ENCODE data around the gene MSANTD2. TPM values are rescaled to one million over a fixed set of nuclear protein-coding genes. Genes with fewer than 3 reads are reported as not detected.

Gene MSANTD2
- total RNA-seq, 1 donor from 2014 or later, result 3.4 TPM

DNA sequence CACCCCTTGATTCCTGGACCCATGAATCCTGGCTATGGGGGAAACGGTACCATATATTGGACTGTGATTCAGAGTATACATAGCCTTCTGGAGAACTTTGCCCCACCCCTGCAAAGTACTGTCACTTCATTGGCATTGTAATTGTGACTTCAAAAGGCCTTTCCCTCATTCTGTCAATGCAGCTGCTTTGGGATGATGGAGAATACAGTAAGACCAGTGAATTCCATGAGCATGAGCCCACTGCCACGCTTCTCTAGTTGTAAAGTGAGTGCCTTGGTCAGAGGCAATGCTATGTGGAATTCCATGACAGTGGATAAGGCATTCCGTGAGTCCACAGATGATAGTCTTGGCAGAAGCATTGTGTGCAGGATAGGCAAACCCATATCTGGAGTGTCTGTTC is 25.7 kb upstream of the MSANTD2 start:
- intact Hi-C loops (cut with micrococcal nuclease), result no loop called here
- DNase-seq, result no peak
- no peak for ATAC-seq

DNA sequence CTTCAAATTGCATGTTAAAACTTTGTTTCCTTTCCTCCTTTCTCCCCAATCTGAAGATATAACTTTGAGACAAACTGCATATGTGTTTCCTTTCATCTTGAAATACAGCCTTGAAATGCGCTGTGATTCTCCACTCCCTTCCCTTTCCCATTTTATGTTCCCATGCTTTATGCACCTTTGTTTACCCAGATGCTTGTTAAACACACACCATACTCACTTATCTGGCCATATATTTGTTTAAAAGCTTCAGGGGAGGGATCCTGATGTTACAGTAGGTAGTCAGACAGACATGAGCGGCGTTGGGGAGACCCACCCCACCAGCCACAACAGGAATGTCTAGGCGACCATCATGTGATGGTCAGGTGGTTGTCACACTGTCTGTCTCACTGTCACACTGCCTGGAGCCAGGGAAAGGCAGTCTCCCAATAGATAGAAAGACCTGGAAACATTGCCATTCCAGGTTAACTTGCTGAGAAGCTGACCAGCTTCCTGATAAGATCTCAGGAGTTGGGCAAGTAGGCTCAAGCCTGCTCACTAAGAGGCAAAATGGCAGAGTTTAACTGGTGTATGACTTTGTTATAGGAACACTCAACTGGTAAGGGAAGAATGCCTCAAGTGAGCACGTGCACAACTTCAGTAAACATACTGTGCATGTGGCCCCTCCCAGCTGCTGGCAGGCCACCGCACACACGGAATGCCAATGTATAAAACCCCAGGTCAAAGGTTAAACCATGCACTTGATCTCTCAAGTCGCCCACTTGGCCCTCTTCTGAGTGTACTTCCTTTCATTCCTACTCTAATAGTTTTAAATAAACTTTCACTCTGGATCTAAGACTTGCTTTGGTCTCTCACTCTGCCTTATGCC is 23.5 kb upstream of the MSANTD2 start:
- DNase-seq, result no peak
- intact Hi-C loops (cut with micrococcal nuclease), result no loop called here
- no peak for ATAC-seq

DNA sequence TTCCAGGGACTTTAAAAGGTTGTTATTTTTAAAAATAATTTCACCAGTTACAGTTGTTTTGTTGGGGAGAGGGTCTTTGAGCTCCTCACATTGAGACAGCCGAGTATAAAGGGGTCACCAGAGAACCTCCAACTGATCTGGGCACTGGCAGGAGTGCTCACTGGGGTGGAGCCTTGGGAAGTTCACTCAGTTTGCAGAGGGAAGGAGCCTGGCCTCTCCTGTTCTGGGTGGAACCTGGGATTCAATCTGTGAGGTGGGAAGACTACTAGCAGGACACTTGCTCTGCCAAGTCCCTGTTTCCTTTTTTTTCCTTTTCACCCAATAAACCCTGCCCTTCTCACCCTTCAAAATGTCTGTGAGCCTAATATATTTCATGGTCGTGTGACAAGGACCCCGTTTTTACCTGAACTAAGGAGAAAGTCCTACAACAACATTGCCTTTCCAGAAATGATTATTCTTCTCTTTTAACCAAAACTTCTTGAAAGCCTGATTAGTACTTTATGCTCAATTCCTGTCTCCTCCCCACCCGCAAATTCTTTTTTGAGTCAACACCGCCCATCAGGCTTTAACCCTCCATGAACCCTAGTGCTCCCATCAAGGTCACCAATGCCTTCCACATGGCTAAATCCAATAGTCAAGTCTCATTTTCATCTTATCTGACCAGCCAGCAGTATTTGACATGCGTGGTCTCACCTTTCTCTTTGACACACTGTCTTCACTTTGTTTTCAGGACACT is 22.0 kb upstream of the MSANTD2 start:
- DNase-seq (no peak), ATAC-seq (no peak)
- intact Hi-C loops (cut with micrococcal nuclease), result no loop called here

DNA sequence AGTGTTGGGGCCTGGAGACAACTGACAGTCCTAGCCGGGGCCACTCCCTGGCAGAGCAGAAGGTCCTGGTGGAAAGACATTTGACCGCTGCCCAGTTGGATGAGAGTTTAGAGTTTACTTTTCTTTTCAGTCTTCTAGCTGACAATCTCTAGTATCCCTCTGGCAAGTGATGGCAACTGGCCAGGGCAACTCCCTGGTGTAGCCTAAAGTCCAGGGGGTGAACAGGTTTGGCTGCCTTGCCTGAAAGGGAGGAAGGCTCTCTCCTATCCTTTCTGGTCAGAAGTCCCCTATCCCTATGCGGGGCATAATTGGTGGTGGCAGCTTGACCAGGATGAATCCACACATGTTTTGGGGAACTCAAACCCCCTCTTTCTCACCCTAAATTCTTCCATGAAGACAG is 16.8 kb upstream of the MSANTD2 start:
- no peak for ATAC-seq
- intact Hi-C loops (cut with micrococcal nuclease), result no loop called here
- DNase-seq, result no peak

DNA sequence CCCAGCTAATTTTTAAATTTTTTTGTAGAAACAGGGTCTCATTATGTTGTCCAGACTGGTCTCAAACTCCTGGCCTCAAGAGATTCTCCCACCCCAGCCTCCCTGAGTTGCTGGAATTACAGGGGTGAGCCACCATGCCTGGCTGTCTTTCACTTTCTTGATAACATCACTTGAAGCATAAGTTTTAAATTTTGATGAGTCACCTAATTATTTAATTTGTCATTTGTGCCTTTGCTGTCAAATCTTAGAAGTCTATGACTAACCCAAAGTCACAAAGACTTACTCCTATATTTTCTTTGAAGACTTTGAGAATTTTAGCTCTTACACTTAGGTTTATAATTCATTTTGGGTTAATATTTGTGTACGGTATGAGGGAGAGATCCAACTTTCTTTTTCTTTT is 14.5 kb upstream of the MSANTD2 start:
- intact Hi-C loops (cut with micrococcal nuclease), result no loop called here
- DNase-seq, result no peak
- ATAC-seq, result no peak

DNA sequence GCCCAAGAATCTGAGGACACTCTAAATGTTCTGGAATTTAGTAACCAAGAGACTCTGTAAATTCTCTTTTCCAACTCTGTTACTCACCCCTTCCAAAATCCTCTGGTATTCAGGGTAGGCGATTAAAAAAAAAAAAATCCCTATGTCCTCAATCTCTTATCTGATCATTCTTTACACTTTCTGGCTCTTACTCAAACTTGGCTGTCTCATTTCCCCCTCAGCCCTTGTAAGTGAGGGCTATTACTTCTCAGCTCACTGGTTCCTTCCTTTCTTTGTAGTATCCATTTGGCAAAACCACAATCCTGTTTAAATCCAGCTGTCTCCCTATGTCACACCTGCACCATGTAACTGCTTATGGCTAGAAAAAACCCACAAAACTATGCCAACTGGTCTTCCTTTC is 12.7 kb upstream of the MSANTD2 start:
- DNase-seq, result no peak
- intact Hi-C loops (cut with micrococcal nuclease), result no loop called here
- ATAC-seq, result no peak

DNA sequence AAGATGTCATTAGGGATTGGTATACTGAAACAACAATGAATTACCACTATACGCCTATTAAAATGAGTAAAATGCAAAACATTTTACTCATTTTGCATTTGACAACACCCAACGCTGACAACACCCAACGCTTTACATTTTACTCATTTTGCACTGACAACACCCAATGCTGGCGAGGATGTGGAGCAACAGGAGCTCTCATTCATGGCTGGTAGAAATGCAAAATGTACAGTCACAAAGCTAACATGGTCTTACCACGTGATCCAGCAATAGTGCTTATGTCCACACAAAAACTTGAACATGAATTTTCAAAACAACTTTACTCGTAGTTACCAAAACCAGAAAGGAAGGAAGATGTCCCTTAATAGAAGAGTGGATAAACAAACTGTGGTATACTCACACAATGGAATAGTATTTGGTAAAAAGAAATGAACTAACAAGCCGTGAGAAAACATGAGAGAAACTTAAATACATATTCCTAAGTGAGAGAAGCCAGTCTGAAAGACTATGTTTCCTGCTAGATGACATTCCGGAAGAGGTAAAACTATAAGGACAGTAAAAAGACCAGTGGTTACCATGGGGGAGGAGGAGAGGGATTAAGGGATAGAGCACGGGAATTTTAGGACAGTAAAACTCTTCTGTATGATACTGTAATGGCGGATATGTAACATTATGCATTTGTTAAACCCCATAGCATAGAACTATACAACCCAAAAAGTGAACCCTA is 11.4 kb upstream of the MSANTD2 start:
- no peak for ATAC-seq
- no peak for DNase-seq
- intact Hi-C loops (cut with micrococcal nuclease), result no loop called here

DNA sequence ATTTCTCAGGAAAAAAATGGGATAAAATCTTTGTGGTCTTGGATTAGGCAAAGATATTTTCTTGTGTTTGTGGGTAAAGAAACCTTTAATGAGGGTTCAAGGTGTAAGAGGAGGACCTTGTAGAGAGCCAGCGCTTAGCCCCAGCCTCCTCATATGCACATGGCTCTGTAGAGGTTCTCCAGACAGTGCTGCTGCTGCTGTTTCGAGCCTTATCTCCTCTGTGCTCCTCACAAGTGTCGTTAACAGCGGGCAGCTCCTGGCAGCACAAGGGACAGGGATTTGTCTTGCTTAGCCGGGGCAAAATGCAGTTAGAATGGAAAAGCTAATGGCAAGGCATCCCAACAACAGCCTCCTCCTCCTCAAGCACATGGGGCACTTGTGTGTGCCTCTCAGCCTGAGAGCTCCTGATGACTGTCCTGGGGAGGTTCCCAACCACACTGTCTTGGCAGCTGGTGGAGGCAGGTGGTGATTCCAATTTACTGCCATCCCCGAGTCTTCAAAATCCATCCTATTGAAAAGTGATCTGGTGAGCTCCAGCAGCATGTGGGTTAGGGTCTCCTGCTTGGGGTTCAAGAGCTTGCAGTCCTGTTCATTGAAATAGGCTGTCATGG is 7.6 kb upstream of the MSANTD2 start:
- no peak for ATAC-seq
- intact Hi-C loops (cut with micrococcal nuclease), result no loop called here
- DNase-seq, result no peak

DNA sequence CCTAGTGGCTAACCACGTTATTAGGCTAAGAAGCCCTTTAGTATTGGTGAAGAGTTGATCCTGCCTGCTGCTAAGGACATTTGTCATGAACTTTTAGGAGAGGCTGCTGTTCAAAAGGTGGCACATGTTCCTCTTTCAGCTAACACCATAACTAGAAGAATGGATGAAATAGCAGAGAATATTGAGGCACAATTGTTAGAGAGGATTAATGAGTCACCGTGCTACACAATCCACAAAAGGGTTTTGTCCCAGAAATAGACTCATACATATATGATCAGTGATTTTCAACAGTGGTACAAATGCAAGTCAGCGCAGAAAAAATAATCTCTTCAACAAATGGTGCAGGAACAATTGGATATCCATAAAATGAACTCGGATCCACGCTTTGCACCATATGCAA is 7.0 kb upstream of the MSANTD2 start:
- no peak for DNase-seq
- ATAC-seq, result no peak
- intact Hi-C loops (cut with micrococcal nuclease), result no loop called here

DNA sequence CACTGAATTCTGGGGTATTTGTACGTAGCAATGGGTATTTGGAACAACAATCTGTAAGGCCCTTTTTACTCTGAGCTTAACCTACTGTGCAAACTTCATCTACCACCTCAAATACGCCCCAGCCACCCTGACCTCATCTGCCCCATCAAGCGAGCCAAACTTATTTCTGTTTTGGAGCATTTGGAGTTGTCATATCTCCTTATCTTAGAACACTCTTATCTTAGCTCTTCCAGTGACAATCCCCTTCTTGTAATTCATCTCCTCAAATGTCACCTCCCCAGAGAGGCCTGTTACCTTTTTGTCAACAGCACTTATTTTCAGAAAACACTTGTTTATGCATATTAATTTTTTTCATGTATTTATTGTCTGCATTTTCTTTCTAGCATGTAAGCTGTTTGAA is 4.7 kb upstream of the MSANTD2 start:
- DNase-seq (no peak), ATAC-seq (no peak)
- intact Hi-C loops (cut with micrococcal nuclease), result no loop called here

DNA sequence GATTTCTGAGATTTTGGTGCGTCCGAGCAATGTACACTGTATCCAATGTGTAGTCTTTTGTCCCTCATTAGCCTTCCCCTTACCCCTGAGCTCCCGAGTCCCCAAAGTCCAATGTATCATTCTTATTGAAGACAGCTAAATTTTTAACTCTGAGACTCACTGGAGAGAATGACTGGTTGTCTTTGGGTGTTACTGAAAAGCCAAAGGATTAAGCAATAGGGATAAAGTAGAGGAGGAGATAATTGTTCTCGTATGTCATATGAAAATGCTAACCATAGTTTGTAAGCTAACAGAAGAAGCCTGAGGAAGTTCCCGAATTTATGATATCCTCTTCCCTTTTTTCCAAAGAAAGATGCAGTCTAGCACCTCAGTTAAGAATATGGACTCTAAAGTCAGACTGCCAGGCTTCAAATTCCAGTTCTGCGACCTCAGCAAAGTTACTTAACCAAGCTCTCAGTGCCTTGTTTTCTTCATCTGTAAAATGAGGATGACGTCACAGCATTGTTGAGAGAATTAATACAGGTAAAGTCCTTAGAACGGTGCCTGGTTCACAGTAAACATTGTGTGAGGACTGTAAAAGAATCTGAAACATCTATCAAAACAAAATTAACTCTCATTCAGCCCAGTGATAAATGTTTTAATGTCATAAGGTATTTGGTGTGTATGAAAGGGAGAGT is 1.6 kb upstream of the MSANTD2 start:
- DNase-seq (no peak), ATAC-seq (no peak)
- intact Hi-C loops (cut with micrococcal nuclease), result no loop called here

DNA sequence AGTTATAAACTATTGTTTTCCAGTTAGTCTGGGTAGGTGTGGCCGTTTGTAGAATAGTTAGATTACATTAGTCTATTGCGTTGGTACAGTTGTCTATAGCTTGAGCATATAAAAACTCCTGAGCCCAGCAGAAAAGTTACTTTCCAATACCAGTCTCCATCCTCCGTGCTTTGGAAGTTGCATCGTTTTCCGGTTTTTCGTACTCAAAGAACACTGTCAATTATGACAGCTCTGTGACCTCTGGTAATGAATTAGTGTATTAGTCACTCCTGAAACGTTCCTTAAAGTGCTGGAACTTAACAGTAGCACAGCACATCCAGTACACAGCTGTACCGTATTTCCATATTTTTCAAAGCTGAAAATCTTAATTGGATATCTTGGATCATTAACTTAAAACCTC is 808 bp upstream of the MSANTD2 start:
- intact Hi-C loops (cut with micrococcal nuclease), result no loop called here
- DNase-seq (no peak), ATAC-seq (peak; percentile 5)

DNA sequence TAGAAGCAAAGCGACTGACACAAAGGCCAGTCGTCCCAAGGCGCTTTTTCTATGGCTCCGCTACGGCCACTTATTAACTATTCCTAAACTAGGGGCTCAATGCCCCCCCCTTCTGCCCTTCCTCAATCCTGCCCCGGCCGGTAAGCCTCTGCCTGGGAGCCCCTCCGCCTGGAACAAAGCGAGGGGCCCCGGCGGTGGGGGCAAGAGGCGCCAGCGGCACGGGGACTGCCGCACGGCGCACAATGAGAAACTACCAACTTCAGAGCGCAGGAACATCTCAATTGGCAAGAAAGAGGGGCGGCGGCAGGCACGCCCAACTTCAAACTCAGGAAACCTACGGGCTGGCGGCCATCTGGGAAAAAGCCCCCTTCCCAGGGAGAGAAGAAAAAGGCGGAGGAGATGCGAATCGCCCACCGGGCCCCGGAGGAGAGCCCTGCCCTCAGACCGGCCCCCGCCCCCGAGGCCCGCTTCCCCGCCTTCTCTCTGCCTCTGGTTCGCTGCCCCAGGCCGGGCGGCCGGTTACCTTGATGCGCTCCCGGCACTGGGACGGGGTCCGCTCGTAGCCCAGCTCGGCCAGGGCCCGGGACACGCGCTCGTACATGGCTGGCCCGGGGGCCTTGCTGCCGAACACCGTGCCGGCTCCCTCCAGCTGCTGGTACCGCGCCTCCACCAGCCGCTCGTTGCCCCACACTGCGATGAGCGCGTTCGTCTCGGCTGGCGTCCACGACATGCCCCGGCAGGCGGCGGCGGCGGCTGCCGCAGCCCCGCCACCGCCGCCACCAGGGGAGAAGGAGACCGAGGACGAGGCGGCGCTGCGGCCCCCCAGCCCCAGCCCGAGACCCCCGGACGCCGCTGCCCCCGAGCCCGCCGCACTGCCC is 619 bp downstream of the MSANTD2 start:
- DNase-seq, result peak; percentile 49
- peak; percentile 33 for ATAC-seq
- intact Hi-C loops (cut with micrococcal nuclease), result loop anchor here (10.0 kb wide), 1 partner anchor 135 kb away; no protein-coding TSS in a partner anchor

DNA sequence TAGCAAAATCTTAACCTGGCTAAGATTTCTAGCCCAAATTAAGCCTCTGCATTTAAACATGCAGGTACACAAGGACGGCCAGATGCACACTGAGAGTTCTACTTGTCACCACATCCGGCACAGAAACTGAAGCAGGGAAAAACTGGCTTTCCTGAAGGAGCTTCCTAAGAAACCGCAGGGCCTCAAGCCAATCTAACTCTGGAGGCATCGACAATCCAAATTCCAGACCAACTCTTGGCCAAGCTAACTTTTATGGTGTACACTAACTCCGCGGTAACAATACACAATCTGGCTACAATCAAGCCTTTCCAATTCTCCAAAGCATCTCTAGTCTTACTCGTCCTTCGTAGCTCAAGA is 1.2 kb downstream of the MSANTD2 start:
- ATAC-seq (no peak), DNase-seq (no peak)
- intact Hi-C loops (cut with micrococcal nuclease), result loop anchor here (10.0 kb wide), 1 partner anchor 134 kb away; no protein-coding TSS in a partner anchor

DNA sequence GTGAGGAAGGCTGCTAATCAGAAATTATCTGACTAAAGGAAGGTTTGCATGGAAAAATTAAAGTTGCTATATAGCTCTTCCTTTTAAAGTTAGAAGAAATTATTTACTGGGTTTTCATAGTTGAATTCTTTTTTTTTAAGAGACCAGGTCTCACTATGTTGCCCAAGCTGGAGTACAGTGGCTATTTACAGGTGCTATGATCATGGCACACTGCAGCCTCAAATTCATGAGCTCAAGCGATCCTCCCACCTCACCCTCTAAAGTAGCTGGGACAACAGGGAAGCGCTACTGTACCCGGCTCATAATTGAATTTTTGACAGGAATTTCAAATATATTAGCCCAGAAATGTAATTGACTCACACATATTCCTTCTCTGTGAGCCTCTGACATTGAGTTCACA is 3.9 kb downstream of the MSANTD2 start:
- intact Hi-C loops (cut with micrococcal nuclease), result loop anchor here (10.0 kb wide), 1 partner anchor 132 kb away; no protein-coding TSS in a partner anchor
- ATAC-seq (no peak), DNase-seq (no peak)

DNA sequence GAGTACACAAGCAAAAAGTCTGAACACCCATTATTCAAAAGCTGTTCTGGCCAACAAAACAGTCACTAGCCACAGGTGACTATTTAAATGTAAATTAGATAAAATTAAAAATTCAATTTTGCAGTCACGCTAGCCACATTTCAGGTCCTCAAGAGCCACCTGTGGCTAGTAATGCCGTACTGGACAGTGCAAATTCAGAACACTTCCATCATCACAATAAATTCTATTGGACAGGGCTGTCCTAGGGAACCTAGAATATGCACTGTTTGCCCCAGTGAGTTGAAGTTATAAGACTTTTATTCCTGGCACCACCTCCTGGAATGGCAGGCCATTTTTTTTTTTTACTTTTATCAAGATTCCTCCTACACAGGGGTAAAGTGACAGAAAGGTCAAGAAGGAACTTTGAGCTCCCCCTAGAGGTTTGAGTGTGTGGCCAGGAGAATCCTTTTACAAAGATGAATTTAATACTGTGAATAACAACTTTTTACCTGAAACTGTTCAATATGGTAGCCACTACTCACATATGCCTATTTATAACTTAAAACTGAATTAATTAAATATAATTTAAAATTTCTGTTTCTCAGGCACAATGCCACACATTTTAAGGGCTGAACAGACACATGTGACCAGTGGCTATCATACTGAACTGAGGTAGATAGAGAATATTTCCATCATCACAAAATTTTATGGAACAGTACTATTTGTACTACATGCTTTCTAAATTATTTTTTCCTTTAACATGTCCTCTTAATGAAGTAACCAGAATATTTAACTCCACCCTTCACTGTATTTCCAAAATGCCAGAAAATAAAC is 6.5 kb downstream of the MSANTD2 start:
- intact Hi-C loops (cut with micrococcal nuclease), result loop anchor here (10.0 kb wide), 1 partner anchor 129 kb away; no protein-coding TSS in a partner anchor
- ATAC-seq (peak; percentile 51), DNase-seq (no peak)
